Activated CD4-positive, alpha-beta memory T cell treated with anti-CD3 and anti-CD28 coated beads for 36 hours (primary cell): ENCODE results near the gene TCFL5. TPM values are rescaled to one million over a fixed set of nuclear protein-coding genes. Genes with fewer than 3 reads are reported as not detected.
A peak's percentile ranks its signal among the peaks of the same experiment; 100 is the strongest.

ENCODE experiments used
- CTCF ChIA-PET: fragments of 350-600 bp; sonication (Branson Sonifier 250); formaldehyde crosslinking; loops from one replicate; lab custom pipeline; 2021; ENCODE audit warnings: antibody characterized with exemption, inconsistent platforms; lab: Charles Lee
- POLR2A ChIA-PET: fragments of 350-600 bp; sonication (Branson Sonifier 250); formaldehyde crosslinking; loops from one replicate; lab custom pipeline; 2021; ENCODE audit warnings: antibody characterized with exemption; lab: Charles Lee
- DNase-seq: peaks from one replicate; pipeline ENCODE4 v3.0.0-alpha.2; 2020
- H3K27ac Mint-ChIP-seq: one replicate; pipeline ENCODE4 v1.8.0; 2021; ENCODE audit warnings: mixed read lengths
- H3K27me3 Mint-ChIP-seq: one replicate; pipeline ENCODE4 v1.8.0; 2021; ENCODE audit warnings: mixed read lengths
- H3K36me3 Mint-ChIP-seq: one replicate; pipeline ENCODE4 v1.8.0; 2021; ENCODE audit warnings: mixed read lengths
- H3K4me1 Mint-ChIP-seq: one replicate; pipeline ENCODE4 v1.8.0; 2021; ENCODE audit warnings: low read depth, mixed read lengths
- H3K4me3 Mint-ChIP-seq: one replicate; pipeline ENCODE4 v1.8.0; 2021; ENCODE audit warnings: mild to moderate bottlenecking, mixed read lengths
- H3K9me3 Mint-ChIP-seq: one replicate; pipeline ENCODE4 v1.8.0; 2021; ENCODE audit warnings: mixed read lengths
- intact Hi-C: fragments of 100-400 bp; cut with micrococcal nuclease; formaldehyde crosslinking; loops from one replicate; pipeline ENCODE4 v1.15.1; 2023
- total RNA-seq, 2 experiments: library from RNA; stranded (reverse); gene quantifications; one replicate each; pipeline ENCODE4 v1.2.3, GENCODE V29; 2021

Gene TCFL5
- total RNA-seq, 2 experiments from 2014 or later = 4.7 to 5.0 TPM

DNA sequence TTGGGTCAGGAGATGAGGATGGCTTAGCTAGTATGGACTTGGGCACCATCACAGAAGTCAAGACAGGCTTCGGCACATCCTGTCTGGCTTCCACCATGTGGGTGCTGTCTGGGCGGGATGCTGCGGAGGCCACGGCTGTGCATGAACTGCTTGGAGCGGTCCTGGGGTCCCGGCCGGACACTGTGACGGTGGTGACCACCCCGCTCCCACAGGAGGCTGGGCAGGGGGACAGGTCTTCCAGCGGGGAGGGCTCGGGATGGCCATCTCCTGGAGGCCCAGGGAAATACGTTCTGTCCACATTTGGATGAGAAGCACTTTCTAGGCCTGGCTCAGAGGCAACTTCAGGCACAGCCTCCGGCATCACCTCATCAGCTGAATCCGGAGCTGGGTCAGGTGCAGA, 32.1 kb upstream of the TCFL5 start:
- Mint-ChIP-seq H3K27me3 (no peaks in the 10 kb centered on the region), H3K4me3 (no peak overlapping the region), H3K27ac (no peak overlapping the region), H3K4me1 (peaks cover 16% of the 10 kb centered on the region), H3K9me3 (no peaks in the 10 kb centered on the region), H3K36me3 (peaks cover 54% of the 10 kb centered on the region)
- no peak for DNase-seq
- ChIA-PET POLR2A (interaction anchor here (1.1 kb wide), 1 partner anchor 36 kb away, joined by 3 read pairs; no protein-coding TSS in a partner anchor), CTCF (no interaction called here)
- intact Hi-C loops = no loop called here

DNA sequence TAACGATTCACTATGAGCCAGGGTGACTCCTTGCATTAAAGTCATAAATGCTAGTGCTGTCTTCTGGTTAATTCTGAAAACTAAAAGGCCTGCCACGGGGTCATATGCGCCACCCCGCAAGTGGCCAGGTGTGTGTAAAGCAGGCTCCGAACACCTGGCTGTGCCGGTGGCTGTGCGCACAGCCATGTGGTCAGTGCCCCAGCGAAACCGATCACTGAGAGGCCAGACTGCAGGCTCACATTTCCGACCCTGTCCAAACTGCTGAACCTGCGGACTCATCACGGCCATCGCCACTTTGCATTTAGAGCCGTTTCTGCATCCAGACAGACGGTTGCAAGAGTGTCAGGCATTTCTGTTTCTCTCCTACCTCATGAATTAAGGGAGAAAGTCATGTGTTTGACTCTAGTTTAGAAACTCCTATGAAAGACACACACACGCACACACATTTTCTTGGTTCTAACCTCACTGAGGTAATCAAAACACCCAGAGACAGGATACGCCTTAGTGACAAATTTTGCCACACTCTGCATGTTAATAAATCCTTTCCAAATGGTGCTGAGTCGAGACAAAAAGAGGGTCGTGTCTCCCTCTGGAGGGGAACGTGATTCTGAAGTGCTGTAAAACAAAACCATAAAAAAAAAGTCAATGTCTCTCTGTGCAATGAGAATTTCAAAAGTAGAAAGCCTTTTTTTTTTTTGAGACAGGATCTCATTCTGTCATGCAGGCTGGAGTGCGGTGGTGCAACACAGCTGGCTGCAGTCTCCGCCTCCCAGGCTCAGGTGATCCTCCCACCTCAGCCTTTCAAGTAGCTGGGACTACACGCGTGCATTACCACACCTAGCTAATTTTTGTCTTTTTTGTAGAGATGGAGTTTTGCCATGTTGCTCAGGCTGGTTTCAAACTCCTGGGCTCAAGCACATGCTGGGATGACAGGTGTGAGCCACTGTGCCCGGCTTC, 31.0 kb upstream of the TCFL5 start:
- peaks cover 57% of the 10 kb centered on the region for H3K36me3 Mint-ChIP-seq
- no peak for DNase-seq
- ChIA-PET CTCF (no interaction called here), POLR2A (no interaction called here)
- H3K4me3 Mint-ChIP-seq = no peak overlapping the region
- intact Hi-C loops = no loop called here
- H3K27ac Mint-ChIP-seq = no peak overlapping the region
- no peaks in the 10 kb centered on the region for H3K9me3 Mint-ChIP-seq
- peaks cover 8% of the 10 kb centered on the region for H3K4me1 Mint-ChIP-seq
- no peaks in the 10 kb centered on the region for H3K27me3 Mint-ChIP-seq

DNA sequence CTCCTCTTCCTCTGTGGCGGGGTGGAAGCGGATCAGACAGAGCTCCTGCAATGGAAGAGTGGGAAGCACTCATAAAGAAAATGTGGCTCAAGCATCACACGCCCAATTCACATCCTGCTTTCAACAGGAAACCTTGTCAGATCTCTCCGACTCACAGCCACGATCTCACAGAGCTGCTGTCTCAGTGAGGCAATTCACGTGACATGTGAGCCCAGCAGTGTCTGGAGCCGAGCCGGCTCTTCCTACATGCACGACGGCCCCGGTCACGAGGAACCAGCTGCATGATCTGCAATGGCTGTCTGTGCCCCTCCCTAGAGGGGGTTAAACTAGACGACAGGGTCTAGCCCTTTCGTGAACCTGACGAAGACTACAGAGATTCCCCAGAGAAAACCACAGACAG, 29.5 kb upstream of the TCFL5 start:
- Mint-ChIP-seq H3K27me3 (no peaks in the 10 kb centered on the region), H3K4me1 (peaks cover 8% of the 10 kb centered on the region), H3K36me3 (peaks cover 57% of the 10 kb centered on the region), H3K4me3 (no peak overlapping the region), H3K27ac (peak overlapping the region; percentile 38), H3K9me3 (no peaks in the 10 kb centered on the region)
- intact Hi-C loops = no loop called here
- ChIA-PET CTCF (interaction anchor here (0.9 to 1.8 kb wide), 2 partner anchors 11 to 28 kb away, joined by 3 to 9 read pairs; no protein-coding TSS in a partner anchor), POLR2A (no interaction called here)
- DNase-seq = peak; percentile 38

DNA sequence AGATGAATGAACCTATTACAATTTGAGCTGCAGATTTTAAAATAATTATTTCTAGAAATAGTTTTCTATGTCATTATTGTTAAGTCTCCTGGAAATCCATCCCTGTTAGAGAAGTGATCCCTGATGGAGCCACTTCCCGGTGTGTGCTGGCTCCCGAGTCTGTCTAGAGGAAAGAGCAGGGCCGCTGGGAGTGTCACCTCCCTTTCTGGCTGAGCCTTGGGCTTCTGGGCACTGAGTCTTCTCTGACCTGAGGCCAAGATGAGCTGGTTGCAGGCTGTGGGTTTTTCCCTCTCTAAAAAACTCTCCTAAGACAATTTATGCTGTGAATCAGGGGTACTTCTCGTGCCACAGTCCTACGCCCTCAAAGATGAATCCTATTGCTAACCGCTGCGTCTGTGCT, 28.8 kb upstream of the TCFL5 start:
- Mint-ChIP-seq H3K27me3 (no peaks in the 10 kb centered on the region), H3K9me3 (no peaks in the 10 kb centered on the region), H3K27ac (no peak overlapping the region), H3K36me3 (peaks cover 53% of the 10 kb centered on the region), H3K4me1 (peaks cover 8% of the 10 kb centered on the region), H3K4me3 (no peak overlapping the region)
- DNase-seq = no peak
- intact Hi-C loops = no loop called here
- ChIA-PET POLR2A (no interaction called here), CTCF (interaction anchor here (0.9 to 1.8 kb wide), 4 partner anchors 9 to 28 kb away, joined by 3 to 9 read pairs (median 4); no protein-coding TSS in a partner anchor)

DNA sequence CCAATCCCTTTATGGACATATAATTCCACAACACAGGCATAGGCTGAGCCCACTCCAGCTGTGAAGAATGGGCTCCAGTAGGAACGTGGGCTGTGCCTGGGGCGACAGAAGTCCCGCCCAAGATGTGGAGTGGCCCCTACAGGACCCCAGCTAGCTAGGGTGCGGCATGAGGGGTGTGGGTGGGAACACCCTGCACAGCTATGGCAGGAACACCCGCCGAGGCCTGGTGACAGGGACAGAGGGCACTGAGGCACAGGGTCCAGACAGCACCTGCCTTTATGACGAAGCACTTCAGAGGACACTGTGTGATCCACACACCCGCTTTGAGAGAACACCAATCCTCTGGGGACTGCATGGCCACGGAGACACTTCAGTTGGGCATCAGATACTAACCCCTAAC, 28.2 kb upstream of the TCFL5 start:
- Mint-ChIP-seq H3K4me1 (peaks cover 8% of the 10 kb centered on the region), H3K27me3 (no peaks in the 10 kb centered on the region), H3K4me3 (no peak overlapping the region), H3K36me3 (peaks cover 48% of the 10 kb centered on the region), H3K9me3 (no peaks in the 10 kb centered on the region), H3K27ac (no peak overlapping the region)
- ChIA-PET POLR2A (no interaction called here), CTCF (interaction anchor here (1.2 to 1.8 kb wide), 4 partner anchors 9 to 17 kb away, joined by 3 to 9 read pairs (median 4); no protein-coding TSS in a partner anchor)
- intact Hi-C loops = no loop called here
- DNase-seq = no peak

DNA sequence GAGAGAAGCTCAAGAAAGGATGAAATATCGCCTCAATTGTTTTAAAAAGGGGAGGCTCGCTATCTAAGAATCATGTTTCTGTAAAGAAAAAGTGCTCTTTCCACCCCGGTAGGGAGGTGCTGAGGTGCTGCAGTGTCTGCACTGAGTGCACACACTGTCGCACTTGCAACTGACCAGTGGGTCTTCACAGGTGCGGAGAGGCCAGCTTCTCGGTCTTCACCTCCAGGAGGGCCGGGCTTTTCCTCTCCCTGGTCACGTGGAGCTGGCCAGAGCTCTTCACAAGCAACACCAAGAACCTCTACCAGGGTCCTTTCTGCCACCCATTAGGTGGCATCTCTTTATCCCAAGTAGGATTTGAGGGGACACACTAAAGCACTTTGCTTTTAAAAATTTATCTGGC, 27.8 kb upstream of the TCFL5 start:
- DNase-seq = no peak
- intact Hi-C loops = no loop called here
- POLR2A ChIA-PET = no interaction called here
- Mint-ChIP-seq H3K4me1 (peaks cover 8% of the 10 kb centered on the region), H3K27ac (no peak overlapping the region), H3K9me3 (no peaks in the 10 kb centered on the region), H3K4me3 (no peak overlapping the region), H3K36me3 (peaks cover 46% of the 10 kb centered on the region), H3K27me3 (no peaks in the 10 kb centered on the region)
- CTCF ChIA-PET = interaction anchor here (1.2 to 1.7 kb wide), 3 partner anchors 10 to 18 kb away, joined by 3 to 5 read pairs (median 4); no protein-coding TSS in a partner anchor

DNA sequence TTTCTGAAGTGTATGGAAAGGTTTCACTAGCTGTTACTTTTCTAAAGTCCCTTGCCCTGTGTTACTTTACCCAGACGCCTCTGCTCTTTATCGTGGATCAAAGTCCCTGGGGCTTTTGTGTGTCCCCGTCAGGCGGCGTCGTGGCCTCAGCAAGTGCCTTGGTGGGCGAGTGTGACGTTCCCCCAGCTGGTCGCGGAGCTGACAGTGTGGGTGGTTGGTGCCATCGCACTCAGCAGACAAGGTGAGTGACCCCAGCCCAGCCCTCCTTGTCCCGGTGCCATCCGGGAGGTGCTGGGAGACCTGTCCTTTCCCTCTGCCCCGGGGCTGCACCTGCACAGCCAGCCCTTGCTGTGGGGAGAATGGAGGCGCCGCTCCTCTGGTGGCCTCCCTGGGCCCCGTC, 27.3 kb upstream of the TCFL5 start:
- Mint-ChIP-seq H3K9me3 (no peaks in the 10 kb centered on the region), H3K4me3 (no peak overlapping the region), H3K27me3 (no peaks in the 10 kb centered on the region), H3K27ac (no peak overlapping the region), H3K4me1 (peaks cover 8% of the 10 kb centered on the region), H3K36me3 (peaks cover 41% of the 10 kb centered on the region)
- intact Hi-C loops = no loop called here
- no peak for DNase-seq
- CTCF ChIA-PET = interaction anchor here (1.3 to 1.7 kb wide), 2 partner anchors 10 to 18 kb away, joined by 4 to 5 read pairs; no protein-coding TSS in a partner anchor
- POLR2A ChIA-PET = no interaction called here

DNA sequence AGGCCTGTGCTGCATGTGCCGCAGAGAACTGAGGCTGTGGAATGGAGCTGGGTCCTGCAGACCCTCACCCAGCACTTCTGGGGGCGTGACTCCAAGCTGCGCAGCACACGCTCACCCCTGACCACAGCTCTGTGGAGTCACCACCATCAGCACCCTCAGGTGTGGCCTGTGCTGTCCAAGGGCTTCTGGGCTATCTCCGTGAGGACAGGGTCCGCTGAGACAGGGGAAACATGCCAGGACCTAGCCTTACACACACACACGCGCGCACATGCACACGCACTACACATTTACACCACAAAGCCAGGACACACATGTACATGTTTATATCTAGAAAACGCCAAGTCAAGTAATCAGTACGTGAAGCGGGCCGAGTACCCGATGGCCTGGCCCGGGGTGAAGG, 26.8 kb upstream of the TCFL5 start:
- CTCF ChIA-PET = interaction anchor here (1.7 kb wide), 1 partner anchor 19 kb away, joined by 5 read pairs; no protein-coding TSS in a partner anchor
- intact Hi-C loops = no loop called here
- Mint-ChIP-seq H3K27me3 (no peaks in the 10 kb centered on the region), H3K27ac (no peak overlapping the region), H3K9me3 (no peaks in the 10 kb centered on the region), H3K4me3 (no peak overlapping the region), H3K4me1 (peaks cover 8% of the 10 kb centered on the region), H3K36me3 (peaks cover 36% of the 10 kb centered on the region)
- POLR2A ChIA-PET = no interaction called here
- no peak for DNase-seq

DNA sequence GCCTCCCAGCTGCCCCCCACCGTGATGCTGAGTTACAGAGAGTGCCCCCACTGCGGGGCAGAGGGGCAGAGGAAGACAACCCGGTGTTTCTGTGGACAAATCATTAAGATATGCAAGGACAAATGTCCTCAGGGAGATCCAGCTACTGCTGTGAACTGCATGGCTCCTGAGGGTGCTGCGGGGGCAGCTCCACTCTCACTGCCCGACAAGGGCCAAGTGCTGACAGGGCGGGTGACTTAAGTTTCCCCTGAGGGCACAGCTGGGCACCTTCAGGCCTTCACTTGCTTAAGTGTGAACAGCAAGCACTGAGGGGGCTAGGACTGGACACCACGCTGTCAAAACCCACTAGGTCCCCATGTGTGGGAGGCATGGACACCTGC, 26.2 kb upstream of the TCFL5 start:
- intact Hi-C loops = no loop called here
- CTCF ChIA-PET = interaction anchor here (0.6 to 1.5 kb wide), 2 partner anchors 11 to 1102 kb away, joined by 3 to 6 read pairs; no protein-coding TSS in a partner anchor
- no peaks in the 10 kb centered on the region for H3K27me3 Mint-ChIP-seq
- no peak for DNase-seq
- peaks cover 32% of the 10 kb centered on the region for H3K36me3 Mint-ChIP-seq
- peaks cover 8% of the 10 kb centered on the region for H3K4me1 Mint-ChIP-seq
- H3K27ac Mint-ChIP-seq = no peak overlapping the region
- POLR2A ChIA-PET = no interaction called here
- H3K4me3 Mint-ChIP-seq = no peak overlapping the region
- H3K9me3 Mint-ChIP-seq = no peaks in the 10 kb centered on the region

DNA sequence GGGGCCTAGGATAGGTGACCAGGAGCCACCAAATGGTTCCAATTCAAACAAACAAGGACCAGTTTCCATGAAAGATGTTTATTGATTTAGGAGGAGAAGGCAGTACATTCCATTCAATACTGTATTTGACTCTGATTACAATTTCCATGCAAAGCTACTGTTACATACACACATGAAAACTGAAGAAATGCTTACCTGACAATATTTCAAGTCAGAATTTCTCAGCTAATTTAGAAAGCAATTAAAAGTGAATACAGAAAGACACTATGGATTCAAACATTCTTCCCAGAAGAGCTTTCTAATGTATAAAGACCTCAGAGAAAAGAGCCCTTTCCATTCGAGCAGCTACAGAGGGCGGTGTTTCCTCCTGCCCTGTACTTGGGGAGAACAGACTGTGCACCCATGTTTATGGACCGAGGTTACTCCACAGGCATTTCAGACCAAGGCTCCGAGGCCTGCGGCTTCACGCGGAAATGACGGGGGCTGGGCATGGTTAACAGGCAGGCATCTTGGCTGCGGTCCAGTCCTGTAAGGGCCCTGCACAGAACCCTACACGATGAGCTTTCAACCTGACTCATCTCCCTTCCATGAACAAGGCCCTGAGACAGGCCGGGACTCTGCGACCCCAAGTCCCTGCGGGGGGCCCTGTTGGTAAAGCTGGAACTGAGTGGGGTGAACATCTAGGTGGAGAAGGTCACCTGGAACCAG, 25.7 kb upstream of the TCFL5 start:
- ChIA-PET POLR2A (no interaction called here), CTCF (interaction anchor here (0.6 to 1.5 kb wide), 3 partner anchors 12 to 1103 kb away, joined by 3 to 6 read pairs (median 3); no protein-coding TSS in a partner anchor)
- peaks cover 26% of the 10 kb centered on the region for H3K36me3 Mint-ChIP-seq

DNA sequence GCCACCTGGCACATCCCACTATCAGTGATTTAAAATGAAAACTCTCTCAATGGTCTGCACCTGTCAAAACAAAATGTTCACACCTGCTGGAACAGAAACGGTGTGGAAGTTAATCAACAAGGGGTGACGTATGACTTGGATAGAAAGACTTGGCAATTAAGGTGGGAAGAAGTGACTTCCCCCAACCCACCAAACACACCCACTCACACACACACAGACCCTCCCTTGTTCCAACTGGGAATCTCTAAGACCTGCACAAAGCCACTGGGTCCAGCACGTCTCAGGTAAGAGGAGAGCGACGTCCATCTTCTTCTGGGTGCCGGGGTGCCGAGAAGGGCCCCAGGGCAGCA, 25.1 kb upstream of the TCFL5 start:
- no peaks in the 10 kb centered on the region for H3K27me3 Mint-ChIP-seq
- H3K4me1 Mint-ChIP-seq = peaks cover 8% of the 10 kb centered on the region
- intact Hi-C loops = no loop called here
- no peak for DNase-seq
- no peak overlapping the region for H3K4me3 Mint-ChIP-seq
- POLR2A ChIA-PET = no interaction called here
- CTCF ChIA-PET = interaction anchor here (0.9 to 1.5 kb wide), 2 partner anchors 12 to 20 kb away, joined by 3 to 6 read pairs; no protein-coding TSS in a partner anchor
- H3K9me3 Mint-ChIP-seq = no peaks in the 10 kb centered on the region
- no peak overlapping the region for H3K27ac Mint-ChIP-seq
- H3K36me3 Mint-ChIP-seq = peaks cover 26% of the 10 kb centered on the region

More for the DNA sequence above, 25.7 kb upstream of the TCFL5 start:
- H3K4me1 Mint-ChIP-seq = peaks cover 8% of the 10 kb centered on the region
- H3K27me3 Mint-ChIP-seq = no peaks in the 10 kb centered on the region
- no peak overlapping the region for H3K4me3 Mint-ChIP-seq
- H3K27ac Mint-ChIP-seq = no peak overlapping the region
- DNase-seq = peak; percentile 49
- intact Hi-C loops = no loop called here
- H3K9me3 Mint-ChIP-seq = no peaks in the 10 kb centered on the region
